ENCODE results near the gene MRGPRD.

Gene MRGPRD

GRCh38 chr11:68970921-68971636 lies 9.7 kb downstream of the MRGPRD start:
- Histone ChIP-seq H3K9me3 (ENCODE audit: control insufficient read depth, low read length) (peaks cover 2% of the 10 kb centered on the region), H3K27me3 (ENCODE audit: control insufficient read depth, insufficient read depth, low read length, poor library complexity, severe bottlenecking) (no peaks in the 10 kb centered on the region), H3K27ac (ENCODE audit: insufficient read depth, low read depth, low read length, poor library complexity, severe bottlenecking) (no peak overlapping the region), H3K4me3 (ENCODE audit: insufficient read depth, low read depth, low read length) (no peak overlapping the region), H3K36me3 (ENCODE audit: control insufficient read depth, insufficient read depth, low read length) (no peaks in the 10 kb centered on the region), H3K4me1 (ENCODE audit: control insufficient read depth, insufficient read depth, low read length) (no peaks in the 10 kb centered on the region)
- 87 to 92% methylated on average over 8 of the region's 8 CpGs for WGBS, 2 experiments

- Histone ChIP-seq H3K4me1 (ENCODE audit: control insufficient read depth, insufficient read depth, low read length) (no peaks in the 10 kb centered on the region), H3K9me3 (ENCODE audit: control insufficient read depth, low read length) (no peaks in the 10 kb centered on the region), H3K27ac (ENCODE audit: insufficient read depth, low read depth, low read length, poor library complexity, severe bottlenecking) (no peak overlapping the region), H3K27me3 (ENCODE audit: control insufficient read depth, insufficient read depth, low read length, poor library complexity, severe bottlenecking) (no peaks in the 10 kb centered on the region), H3K36me3 (ENCODE audit: control insufficient read depth, insufficient read depth, low read length) (no peaks in the 10 kb centered on the region), H3K4me3 (ENCODE audit: insufficient read depth, low read depth, low read length) (no peak overlapping the region)
- WGBS, 2 experiments = 87 to 89% methylated on average over 8 of the region's 8 CpGs
Observed at GRCh38 chr11:68969386-68969785, 11.4 kb downstream of the MRGPRD start.

DNA sequence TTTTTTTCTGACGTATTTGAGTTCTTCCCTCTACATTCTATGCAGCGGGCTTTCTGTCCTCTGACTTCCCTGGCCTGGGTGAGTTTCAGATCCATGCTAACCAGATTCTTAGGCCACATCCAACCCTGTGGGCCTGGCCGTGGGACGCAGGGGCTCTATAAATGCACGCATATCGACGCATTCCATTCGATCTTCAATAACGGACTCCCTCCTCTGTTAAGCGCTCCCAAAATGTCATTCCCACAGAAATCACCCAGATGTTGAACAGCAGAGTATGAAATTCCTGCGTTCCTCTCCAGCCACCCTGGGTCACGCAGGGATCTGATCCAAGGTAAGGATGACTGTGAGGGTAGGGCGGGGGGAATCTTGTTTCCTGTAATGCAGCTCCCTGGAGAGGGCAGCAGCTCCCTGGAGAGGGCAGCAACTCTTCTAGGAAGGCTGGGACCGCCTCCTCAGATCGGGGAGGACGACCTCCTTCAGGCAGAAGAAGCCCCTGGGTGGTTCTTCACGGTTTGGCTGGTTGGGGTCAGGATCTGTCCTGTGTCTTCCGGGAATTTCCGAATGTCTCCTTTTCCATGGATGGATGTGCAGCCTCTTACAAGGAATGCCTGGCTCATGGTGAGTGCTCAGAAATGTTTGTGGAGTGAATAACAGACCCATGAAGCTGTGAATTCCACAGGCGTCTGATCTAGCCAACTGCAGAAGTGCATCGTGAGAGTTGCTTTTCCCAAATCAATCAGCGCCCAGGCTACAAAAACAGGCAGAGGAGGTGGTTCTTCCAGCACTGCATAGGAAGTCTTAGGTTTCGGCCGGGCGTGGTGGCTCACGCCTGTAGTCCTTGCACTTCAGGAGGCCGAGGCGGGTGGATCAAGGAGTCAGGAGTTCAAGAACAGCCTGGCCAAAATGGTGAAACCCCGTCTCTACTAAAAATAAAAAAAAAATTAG lies 12.2 kb downstream of the MRGPRD start:
- Histone ChIP-seq H3K27ac (ENCODE audit: insufficient read depth, low read depth, low read length, poor library complexity, severe bottlenecking) (no peak overlapping the region), H3K27me3 (ENCODE audit: control insufficient read depth, insufficient read depth, low read length, poor library complexity, severe bottlenecking) (no peaks in the 10 kb centered on the region)
- 85% methylated on average over 29 of the region's 29 CpGs for WGBS, 2 experiments

GRCh38 chr11:68966894-68967780 lies 13.6 kb downstream of the MRGPRD start:
- H3K4me1 ChIP-seq (ENCODE audit: control insufficient read depth, insufficient read depth, low read length) = no peaks in the 10 kb centered on the region
- H3K36me3 ChIP-seq (ENCODE audit: control insufficient read depth, insufficient read depth, low read length) = no peaks in the 10 kb centered on the region
- H3K27ac ChIP-seq (ENCODE audit: insufficient read depth, low read depth, low read length, poor library complexity, severe bottlenecking) = no peak overlapping the region
- H3K27me3 ChIP-seq (ENCODE audit: control insufficient read depth, insufficient read depth, low read length, poor library complexity, severe bottlenecking) = no peaks in the 10 kb centered on the region
- 85 to 93% methylated on average over 9 of the region's 9 CpGs for WGBS, 2 experiments
- H3K4me3 ChIP-seq (ENCODE audit: insufficient read depth, low read depth, low read length) = no peak overlapping the region
- H3K9me3 ChIP-seq (ENCODE audit: control insufficient read depth, low read length) = no peaks in the 10 kb centered on the region

More for the DNA sequence above, 12.2 kb downstream of the MRGPRD start:
- Histone ChIP-seq H3K4me3 (ENCODE audit: insufficient read depth, low read depth, low read length) (no peak overlapping the region), H3K9me3 (ENCODE audit: control insufficient read depth, low read length) (no peaks in the 10 kb centered on the region), H3K4me1 (ENCODE audit: control insufficient read depth, insufficient read depth, low read length) (no peaks in the 10 kb centered on the region), H3K36me3 (ENCODE audit: control insufficient read depth, insufficient read depth, low read length) (no peaks in the 10 kb centered on the region)

GRCh38 chr11:68965901-68966853 lies 14.6 kb downstream of the MRGPRD start:
- Histone ChIP-seq H3K4me3 (ENCODE audit: insufficient read depth, low read depth, low read length) (no peak overlapping the region), H3K4me1 (ENCODE audit: control insufficient read depth, insufficient read depth, low read length) (no peaks in the 10 kb centered on the region), H3K27ac (ENCODE audit: insufficient read depth, low read depth, low read length, poor library complexity, severe bottlenecking) (no peak overlapping the region), H3K27me3 (ENCODE audit: control insufficient read depth, insufficient read depth, low read length, poor library complexity, severe bottlenecking) (no peaks in the 10 kb centered on the region), H3K9me3 (ENCODE audit: control insufficient read depth, low read length) (no peaks in the 10 kb centered on the region), H3K36me3 (ENCODE audit: control insufficient read depth, insufficient read depth, low read length) (no peaks in the 10 kb centered on the region)
- 92 to 93% methylated on average over 15 of the region's 15 CpGs for WGBS, 2 experiments

GRCh38 chr11:68963779-68964178 lies 17.0 kb downstream of the MRGPRD start:
- Histone ChIP-seq H3K27ac (ENCODE audit: insufficient read depth, low read depth, low read length, poor library complexity, severe bottlenecking) (no peak overlapping the region), H3K36me3 (ENCODE audit: control insufficient read depth, insufficient read depth, low read length) (no peaks in the 10 kb centered on the region), H3K4me3 (ENCODE audit: insufficient read depth, low read depth, low read length) (no peak overlapping the region), H3K27me3 (ENCODE audit: control insufficient read depth, insufficient read depth, low read length, poor library complexity, severe bottlenecking) (no peaks in the 10 kb centered on the region), H3K9me3 (ENCODE audit: control insufficient read depth, low read length) (no peaks in the 10 kb centered on the region), H3K4me1 (ENCODE audit: control insufficient read depth, insufficient read depth, low read length) (no peaks in the 10 kb centered on the region)
- WGBS, 2 experiments = 93% methylated on average over 3 of the region's 3 CpGs

GRCh38 chr11:68962527-68963250 lies 18.1 kb downstream of the MRGPRD start:
- Histone ChIP-seq H3K27ac (ENCODE audit: insufficient read depth, low read depth, low read length, poor library complexity, severe bottlenecking) (no peak overlapping the region), H3K4me1 (ENCODE audit: control insufficient read depth, insufficient read depth, low read length) (no peaks in the 10 kb centered on the region), H3K4me3 (ENCODE audit: insufficient read depth, low read depth, low read length) (no peak overlapping the region), H3K9me3 (ENCODE audit: control insufficient read depth, low read length) (no peaks in the 10 kb centered on the region), H3K36me3 (ENCODE audit: control insufficient read depth, insufficient read depth, low read length) (no peaks in the 10 kb centered on the region), H3K27me3 (ENCODE audit: control insufficient read depth, insufficient read depth, low read length, poor library complexity, severe bottlenecking) (no peaks in the 10 kb centered on the region)
- 84 to 88% methylated on average over 16 of the region's 16 CpGs for WGBS, 2 experiments

DNA sequence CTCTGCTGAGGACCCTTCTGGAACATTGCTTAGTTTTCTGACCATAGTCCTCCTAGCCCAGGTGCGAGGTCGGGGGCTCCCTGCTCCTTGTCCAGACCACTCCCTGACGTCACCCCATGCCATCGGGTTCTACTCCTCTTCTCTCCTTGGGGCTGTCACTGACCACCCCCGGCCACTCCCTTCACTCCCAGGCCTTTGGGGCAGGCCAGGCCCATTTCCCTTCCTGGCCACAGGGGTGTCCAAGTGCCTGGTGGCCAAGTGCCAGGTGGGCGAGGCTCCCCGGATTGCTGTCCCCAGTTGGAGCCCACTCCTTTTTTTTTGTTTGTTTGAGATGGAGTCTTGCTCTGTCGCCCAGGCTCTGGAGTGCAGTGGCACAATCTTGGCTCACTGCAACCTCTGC lies 19.5 kb downstream of the MRGPRD start:
- Histone ChIP-seq H3K9me3 (ENCODE audit: control insufficient read depth, low read length) (no peaks in the 10 kb centered on the region), H3K27ac (ENCODE audit: insufficient read depth, low read depth, low read length, poor library complexity, severe bottlenecking) (no peak overlapping the region), H3K4me3 (ENCODE audit: insufficient read depth, low read depth, low read length) (no peak overlapping the region), H3K36me3 (ENCODE audit: control insufficient read depth, insufficient read depth, low read length) (no peaks in the 10 kb centered on the region), H3K27me3 (ENCODE audit: control insufficient read depth, insufficient read depth, low read length, poor library complexity, severe bottlenecking) (no peaks in the 10 kb centered on the region), H3K4me1 (ENCODE audit: control insufficient read depth, insufficient read depth, low read length) (no peaks in the 10 kb centered on the region)
- 90 to 93% methylated on average over 8 of the region's 8 CpGs for WGBS, 2 experiments
